Spleen (tissue), 11 donors: ENCODE measurements around the gene EVA1B. TPM values are rescaled to one million over a fixed set of nuclear protein-coding genes. Genes with fewer than 3 reads are reported as not detected.

Experiments used
- DNase-seq: peaks from one replicate; pipeline ENCODE4 v3.0.0-alpha.2; 2020
- H3K27ac ChIP-seq, 8 donors: fragments of 200-600 bp; sonication (generic) in 7 of 8; 1 replicate in 4 of 8; 2 replicates in 4 of 8; pipeline versions ENCODE4 v1.5.0 to v1.8.0; 2016 to 2021; ENCODE audit warnings: inconsistent platforms in 4 of 8, mild to moderate bottlenecking in 4 of 8, moderate library complexity in 1 of 8
- H3K27me3 ChIP-seq, 7 donors: fragments of 200-600 bp; sonication (generic) in 6 of 7; replicated peaks in 1 of 7; 1 replicate in 4 of 7; 2 replicates in 3 of 7; pipeline versions ENCODE4 v1.5.0 to v1.8.0; 2016 to 2021; ENCODE audit warnings: inconsistent platforms in 3 of 7, mild to moderate bottlenecking in 1 of 7
- H3K36me3 ChIP-seq, 6 donors: fragments of 200-600 bp; sonication (generic) in 5 of 6; 1 replicate in 4 of 6; 2 replicates in 2 of 6; pipeline versions ENCODE4 v1.5.0 to v1.8.0; 2016 to 2021; ENCODE audit warnings: inconsistent platforms in 2 of 6
- H3K4me1 ChIP-seq, 6 donors: fragments of 200-600 bp; sonication (generic) in 5 of 6; 1 replicate in 3 of 6; 2 replicates in 3 of 6; pipeline versions ENCODE4 v1.5.0 to v1.8.0; 2016 to 2021; ENCODE audit warnings: inconsistent platforms in 3 of 6
- H3K4me3 ChIP-seq, 8 donors: fragments of 200-600 bp; sonication (generic) in 7 of 8; 1 replicate in 4 of 8; 2 replicates in 4 of 8; pipeline versions ENCODE4 v1.5.0 to v1.8.0; 2016 to 2021; ENCODE audit warnings: inconsistent platforms in 4 of 8, mild to moderate bottlenecking in 4 of 8, moderate library complexity in 2 of 8
- H3K9me3 ChIP-seq, 8 donors: fragments of 200-600 bp; sonication (generic) in 7 of 8; 1 replicate in 4 of 8; 2 replicates in 4 of 8; pipeline versions ENCODE4 v1.5.0 to v1.8.0; 2016 to 2021; ENCODE audit warnings: inconsistent platforms in 4 of 8
- CTCF ChIP-seq, 11 experiments: fragments of 200-600 bp in 7 of 11; fragments of 450-650 bp in 4 of 11; sonication (generic) in 4 of 11; IDR thresholded peaks in 8 of 11; conservative IDR thresholded peaks in 3 of 11; 1 replicate in 7 of 11; 2 replicates in 4 of 11; pipeline versions ENCODE4 v1.4.0 to v1.8.0; 2016 to 2021; ENCODE audit warnings: antibody characterized with exemption in 11 of 11, inconsistent platforms in 4 of 11, mild to moderate bottlenecking in 1 of 11
- POLR2A ChIP-seq, 3 donors: fragments of 450-650 bp; IDR thresholded peaks; one replicate each; pipeline ENCODE4 v1.5.1; 2017; ENCODE audit warnings: antibody characterized with exemption in 3 of 3, mild to moderate bottlenecking in 1 of 3
- POLR2AphosphoS5 ChIP-seq, 3 donors: sonication (generic); formaldehyde crosslinking; IDR thresholded peaks; one replicate each; pipeline ENCODE4 v1.5.1; 2017; ENCODE audit warnings: antibody characterized with exemption in 3 of 3
- WGBS, 5 donors: extraction: QIAGEN DNeasy Blood & Tissue Kit in 3 of 5; methylation state at CpG; one replicate each; pipeline versions ENCODE4 v1.1.5 to v1.1.7; 2013 to 2018; 5-methylcytosine and 5-hydroxymethylcytosine counted together
- intact Hi-C: fragments of 100-400 bp; cut with DNase I; formaldehyde crosslinking; loops from one replicate; pipeline ENCODE4 v1.15.0; 2023; ENCODE audit warnings: low total_unique reads
- polyA plus RNA-seq, 3 donors: library from polyadenylated mRNA; stranded (reverse); fragments of 200-250 nt; gene quantifications; one replicate each; pipeline ENCODE4 v1.2.1, GENCODE V29; 2013
- total RNA-seq, 7 donors: library from RNA; depleted of rRNA in 3 of 7; stranded (reverse); fragments of >200 nt in 3 of 7; fragmentation: NEBNext Ultra II Directional in 4 of 7; extraction: Animal tissue kit (Norgen Biotek cat#: 25700) in 4 of 7; gene quantifications; one replicate each; pipeline versions ENCODE4 v1.1.0 to v1.2.1, GENCODE V29; 2016 to 2021
- donor health status: healthy with polysubstance abuse.
- donor health status: DM: no; HTN: no; CAD: no; lungs with moderate emphysema.
- donor health status: DM: no; HTN: no; CAD: no.
- donor health status: Bipolar disorder and iron deficiency.
- donor health status: healthy.
- donor health status: DM: no; HTN: no; CAD: no.
- donor health status: DM: yes; HTN: yes; CAD: no.

The EVA1B gene
- total and polyA plus RNA-seq, 10 donors, result 17.2 to 77.4 (median 40.5) TPM

- no peaks in the 10 kb centered on the region for H3K27me3 ChIP-seq
- peaks cover 32 to 59% (median 49%) of the 10 kb centered on the region in 6 donors for H3K4me1 ChIP-seq
- no peaks in the 10 kb centered on the region for H3K9me3 ChIP-seq
- WGBS, 5 donors, result 95 to 99% (median 96%) methylated on average over 11 of the region's 11 CpGs
- no peak overlapping the region for H3K27ac ChIP-seq
- TF ChIP-seq CTCF (IDR thresholded peaks at IDR 0.05 in 8 of 11, conservative IDR thresholded peaks at IDR 0.05 in 3 of 11), result no peak
- TF ChIP-seq POLR2AphosphoS5 (IDR thresholded peaks at IDR 0.05), result no peak
- no peak for TF ChIP-seq POLR2A (IDR thresholded peaks at IDR 0.05)
- peaks cover 0 to 97% (median 51%) of the 10 kb centered on the region in 6 donors for H3K36me3 ChIP-seq
- H3K4me3 ChIP-seq, result no peak overlapping the region
- intact Hi-C loops, result no loop called here
- no peak for DNase-seq
These were observed 31.0 kb upstream of the EVA1B start for GRCh38 chr1:36354486-36354885.

GRCh38 chr1:36352910-36353878, 29.7 kb upstream of the EVA1B start:
- intact Hi-C loops, result no loop called here
- Histone ChIP-seq H3K36me3 (peaks cover 0 to 97% (median 47%) of the 10 kb centered on the region in 6 donors), H3K27me3 (no peaks in the 10 kb centered on the region), H3K4me1 (peaks cover 40 to 61% (median 48%) of the 10 kb centered on the region in 6 donors), H3K9me3 (no peaks in the 10 kb centered on the region), H3K4me3 (no peak overlapping the region), H3K27ac (peak overlapping the region in 7 of 8 donors; percentile 27 to 86 (median 79))
- TF ChIP-seq POLR2AphosphoS5 (IDR thresholded peaks at IDR 0.05), result peak in 1 of 3 donors; percentile 19
- TF ChIP-seq CTCF (IDR thresholded peaks at IDR 0.05 in 8 of 11, conservative IDR thresholded peaks at IDR 0.05 in 3 of 11), result no peak
- WGBS, 5 donors, result 73 to 80% (median 79%) methylated on average over 13 to 15 of the region's 15 CpGs
- peak; percentile 51 for DNase-seq

GRCh38 chr1:36352125-36352909, 28.9 kb upstream of the EVA1B start:
- intact Hi-C loops, result no loop called here

More at GRCh38 chr1:36352125-36352909, 28.9 kb upstream of the EVA1B start:
- 50 to 73% (median 71%) methylated on average over 9 to 13 of the region's 13 CpGs for WGBS, 5 donors
- TF ChIP-seq POLR2AphosphoS5 (IDR thresholded peaks at IDR 0.05) (peak in 2 of 3 donors; percentile 53 to 57), POLR2A (IDR thresholded peaks at IDR 0.05) (no peak), CTCF (IDR thresholded peaks at IDR 0.05 in 8 of 11, conservative IDR thresholded peaks at IDR 0.05 in 3 of 11) (no peak)
- Histone ChIP-seq H3K27ac (peak overlapping the region in 7 of 8 donors; percentile 27 to 86 (median 79)), H3K36me3 (peaks cover 0 to 97% (median 46%) of the 10 kb centered on the region in 6 donors), H3K9me3 (no peaks in the 10 kb centered on the region), H3K4me3 (no peak overlapping the region), H3K4me1 (peaks cover 40 to 64% (median 48%) of the 10 kb centered on the region in 6 donors), H3K27me3 (no peaks in the 10 kb centered on the region)
- no peak for DNase-seq
